ENCODE measurements around the gene PEX5L.

GRCh38 chr3:179881791-179882190 is 154.9 kb downstream of the PEX5L start:
- no peak for TF ChIP-seq POLR2A (IDR thresholded peaks at IDR 0.05)
- TF ChIP-seq EP300 (IDR thresholded peaks at IDR 0.05) = no peak
- TF ChIP-seq CTCF (IDR thresholded peaks at IDR 0.05) = no peak

Measured in suprapubic skin (tissue), 3 donors.